Measurements from ENCODE around the gene TMEM256.
"Not testable (repeated sequence)": the region's sequence is repeated elsewhere in the genome, so short reads cannot be mapped to it uniquely, and the experiment has no call there.

TMEM256 gene

GRCh38 chr17:7367918-7368598, 35.8 kb downstream of the TMEM256 start:
- Histone ChIP-seq H3K4me3 (ENCODE audit: insufficient read depth, low read length, poor library complexity, severe bottlenecking) (no peak overlapping the region), H3K27me3 (ENCODE audit: low read length) (no peaks in the 10 kb centered on the region), H2AFZ (ENCODE audit: low read depth, low read length, severe bottlenecking) (no peak overlapping the region), H3K9me3 (ENCODE audit: insufficient read depth, low read length) (no peaks in the 10 kb centered on the region), H3K36me3 (ENCODE audit: low read length) (no peaks in the 10 kb centered on the region), H3F3A (ENCODE audit: insufficient read depth) (no peaks in the 10 kb centered on the region), H3K27ac (ENCODE audit: low read depth, low read length) (no peak overlapping the region), H3K9ac (ENCODE audit: low read length) (no peak overlapping the region), H3K79me2 (ENCODE audit: insufficient read depth, low read length) (no peaks in the 10 kb centered on the region), H3K4me2 (ENCODE audit: low read depth, low read length, poor library complexity, severe bottlenecking) (no peak overlapping the region), H3K9me2 (replicated peaks; ENCODE audit: insufficient read depth, low read length) (no peaks in the 10 kb centered on the region), H4K20me1 (ENCODE audit: low read depth, low read length) (no peaks in the 10 kb centered on the region)
- TF ChIP-seq CTCF (IDR thresholded peaks at IDR 0.05; ENCODE audit: insufficient read depth, low read length, poor library complexity, severe bottlenecking) (no peak), EZH2phosphoT487 (conservative IDR thresholded peaks at IDR 0.05; ENCODE audit: low read length) (no peak)

- Histone ChIP-seq H3K27me3 (ENCODE audit: low read length) (no peaks in the 10 kb centered on the region), H3F3A (ENCODE audit: insufficient read depth) (no peaks in the 10 kb centered on the region), H3K4me2 (ENCODE audit: low read depth, low read length, poor library complexity, severe bottlenecking) (no peak overlapping the region), H3K79me2 (ENCODE audit: insufficient read depth, low read length) (no peaks in the 10 kb centered on the region), H4K20me1 (ENCODE audit: low read depth, low read length) (no peaks in the 10 kb centered on the region), H3K9me3 (ENCODE audit: insufficient read depth, low read length) (no peaks in the 10 kb centered on the region), H3K4me3 (ENCODE audit: insufficient read depth, low read length, poor library complexity, severe bottlenecking) (no peak overlapping the region), H3K36me3 (ENCODE audit: low read length) (no peaks in the 10 kb centered on the region), H3K27ac (ENCODE audit: low read depth, low read length) (no peak overlapping the region), H2AFZ (ENCODE audit: low read depth, low read length, severe bottlenecking) (no peak overlapping the region), H3K9ac (ENCODE audit: low read length) (no peak overlapping the region), H3K9me2 (replicated peaks; ENCODE audit: insufficient read depth, low read length) (no peaks in the 10 kb centered on the region)
- no peak for TF ChIP-seq EZH2phosphoT487 (conservative IDR thresholded peaks at IDR 0.05; ENCODE audit: low read length)
- no peak for TF ChIP-seq CTCF (IDR thresholded peaks at IDR 0.05; ENCODE audit: insufficient read depth, low read length, poor library complexity, severe bottlenecking)
These were observed 36.8 kb downstream of the TMEM256 start for GRCh38 chr17:7367083-7367482.

- not testable (repeated sequence) for H3K79me2 ChIP-seq (ENCODE audit: insufficient read depth, low read length); H3K4me3 ChIP-seq (ENCODE audit: insufficient read depth, low read length, poor library complexity, severe bottlenecking); H3K27ac ChIP-seq (ENCODE audit: low read depth, low read length); H3K27me3 ChIP-seq (ENCODE audit: low read length); H3F3A ChIP-seq (ENCODE audit: insufficient read depth); H3K9me3 ChIP-seq (ENCODE audit: insufficient read depth, low read length); H3K36me3 ChIP-seq (ENCODE audit: low read length); H4K20me1 ChIP-seq (ENCODE audit: low read depth, low read length); H3K9me2 ChIP-seq (replicated peaks; ENCODE audit: insufficient read depth, low read length); H3K4me2 ChIP-seq (ENCODE audit: low read depth, low read length, poor library complexity, severe bottlenecking); H3K9ac ChIP-seq (ENCODE audit: low read length); H2AFZ ChIP-seq (ENCODE audit: low read depth, low read length, severe bottlenecking)
These were observed 37.9 kb downstream of the TMEM256 start for GRCh38 chr17:7365963-7366362.

GRCh38 chr17:7363311-7363710, 40.6 kb downstream of the TMEM256 start:
- no peak overlapping the region for H3K4me2 ChIP-seq (ENCODE audit: low read depth, low read length, poor library complexity, severe bottlenecking)
- TF ChIP-seq CTCF (IDR thresholded peaks at IDR 0.05; ENCODE audit: insufficient read depth, low read length, poor library complexity, severe bottlenecking) (no peak), EZH2phosphoT487 (conservative IDR thresholded peaks at IDR 0.05; ENCODE audit: low read length) (no peak)
- H3K36me3 ChIP-seq (ENCODE audit: low read length) = no peaks in the 10 kb centered on the region
- no peak overlapping the region for H3K9ac ChIP-seq (ENCODE audit: low read length)
- no peaks in the 10 kb centered on the region for H4K20me1 ChIP-seq (ENCODE audit: low read depth, low read length)
- H3K27ac ChIP-seq (ENCODE audit: low read depth, low read length) = no peak overlapping the region
- H3K79me2 ChIP-seq (ENCODE audit: insufficient read depth, low read length) = no peaks in the 10 kb centered on the region
- no peaks in the 10 kb centered on the region for H3F3A ChIP-seq (ENCODE audit: insufficient read depth)
- no peak overlapping the region for H3K4me3 ChIP-seq (ENCODE audit: insufficient read depth, low read length, poor library complexity, severe bottlenecking)
- no peak overlapping the region for H2AFZ ChIP-seq (ENCODE audit: low read depth, low read length, severe bottlenecking)
- H3K27me3 ChIP-seq (ENCODE audit: low read length) = no peaks in the 10 kb centered on the region
- no peaks in the 10 kb centered on the region for H3K9me3 ChIP-seq (ENCODE audit: insufficient read depth, low read length)
- H3K9me2 ChIP-seq (replicated peaks; ENCODE audit: insufficient read depth, low read length) = no peaks in the 10 kb centered on the region

Measured in SU-DHL-6 (cell line).